ENCODE data around the gene RARG.

Gene RARG

GRCh38 chr12:53217931-53218307 lies 14.1 kb downstream of the RARG start:
- TF ChIP-seq CTCF (IDR thresholded peaks at IDR 0.05; ENCODE audit: low read depth, low read length) = no peak
- no peak for DNase-seq (ENCODE audit: extremely low read depth, low read depth)

- DNase-seq (ENCODE audit: extremely low read depth, low read depth) = no peak
- TF ChIP-seq CTCF (IDR thresholded peaks at IDR 0.05; ENCODE audit: low read depth, low read length) = no peak
Measured at GRCh38 chr12:53217051-53217930, 14.7 kb downstream of the RARG start.

GRCh38 chr12:53215497-53215896 lies 16.5 kb downstream of the RARG start:
- no peak for TF ChIP-seq CTCF (IDR thresholded peaks at IDR 0.05; ENCODE audit: low read depth, low read length)
- no peak for DNase-seq (ENCODE audit: extremely low read depth, low read depth)

GRCh38 chr12:53214687-53215455 lies 17.1 kb downstream of the RARG start:
- no peak for TF ChIP-seq CTCF (IDR thresholded peaks at IDR 0.05; ENCODE audit: low read depth, low read length)
- no peak for DNase-seq (ENCODE audit: extremely low read depth, low read depth)

- DNase-seq (ENCODE audit: extremely low read depth, low read depth) = no peak
- TF ChIP-seq CTCF (IDR thresholded peaks at IDR 0.05; ENCODE audit: low read depth, low read length) = no peak
Measured at GRCh38 chr12:53214221-53214620, 17.8 kb downstream of the RARG start.

- peak; percentile 90 for TF ChIP-seq CTCF (IDR thresholded peaks at IDR 0.05; ENCODE audit: low read depth, low read length)
- no peak for DNase-seq (ENCODE audit: extremely low read depth, low read depth)
Measured at GRCh38 chr12:53213348-53213747, 18.7 kb downstream of the RARG start.

GRCh38 chr12:53212931-53213330 lies 19.1 kb downstream of the RARG start:
- TF ChIP-seq CTCF (IDR thresholded peaks at IDR 0.05; ENCODE audit: low read depth, low read length) = no peak
- no peak for DNase-seq (ENCODE audit: extremely low read depth, low read depth)
